ENCODE data around the gene FOXC1.

GRCh38 chr6:1613346-1613687 lies 3.6 kb downstream of the FOXC1 start:
- TF ChIP-seq CTCF (IDR thresholded peaks at IDR 0.05) (no peak), EP300 (IDR thresholded peaks at IDR 0.05) (no peak)

Data from tibial nerve (tissue), 4 donors.